ENCODE data around the gene SRXN1. TPM values are rescaled to one million over a fixed set of nuclear protein-coding genes. Genes with fewer than 3 reads are reported as not detected.

Gene SRXN1
- total and polyA plus RNA-seq, 2 donors (not counting 3 experiments of a cell fraction or from before 2014, with no cell fraction given) = 19.3 to 24.9 TPM

DNA sequence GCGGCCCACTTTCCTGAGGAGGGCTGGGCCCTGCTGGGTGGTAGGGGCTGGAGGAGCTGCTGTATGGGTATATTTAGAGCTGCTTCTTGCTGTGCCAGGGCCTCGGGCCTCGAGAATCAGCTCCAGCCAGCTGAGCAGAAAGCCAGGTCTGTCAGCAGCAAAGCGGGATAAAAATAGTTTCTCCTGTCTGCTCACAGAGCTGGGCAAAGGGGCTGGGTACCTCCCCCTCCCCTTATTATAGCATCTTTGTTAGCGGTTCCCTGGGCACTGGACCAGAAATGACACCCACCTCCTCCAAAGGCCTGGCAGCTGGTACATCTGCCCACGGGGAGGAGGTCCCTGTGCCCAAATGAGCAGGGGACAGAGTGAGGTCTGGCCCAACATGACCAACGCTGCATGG, 16.6 kb upstream of the SRXN1 start:
- peaks cover 39 to 47% of the 10 kb centered on the region in 2 experiments for H3K27me3 ChIP-seq (ENCODE audit: control insufficient read depth in 2 of 2, insufficient read depth in 2 of 2, low read length in 2 of 2)
- ChIA-PET CTCF (interaction anchor here (0.8 to 4.5 kb wide), 3 partner anchors 24 to 109 kb away, joined by 3 to 90 read pairs (median 10); no protein-coding TSS in a partner anchor), POLR2A (no interaction called here)
- H3K4me2 ChIP-seq (ENCODE audit: insufficient read depth, low read length) = no peak overlapping the region
- intact Hi-C loops (cut with micrococcal nuclease) = loop anchor here (5.0 kb wide), 1 partner anchor 68 kb away; no protein-coding TSS in a partner anchor
- no TSS peak for BruUV-seq (replicated peaks)
- no peaks in the 10 kb centered on the region for H3K36me3 ChIP-seq (ENCODE audit: control insufficient read depth in 2 of 2, extremely low read depth in 1 of 2, insufficient read depth in 2 of 2, low read length in 2 of 2)
- no peaks in the 10 kb centered on the region for H3K9me1 ChIP-seq (replicated peaks; ENCODE audit: control insufficient read depth, extremely low read depth, insufficient read depth, low read length)
- H3K27ac ChIP-seq (ENCODE audit: insufficient read depth, low read depth, low read length) = no peak overlapping the region
- no peak overlapping the region for H3K9ac ChIP-seq (replicated peaks; ENCODE audit: extremely low read depth, insufficient read depth, low read length)
- H4K20me1 ChIP-seq (replicated peaks; ENCODE audit: control insufficient read depth, extremely low read depth, insufficient read depth, low read length) = no peaks in the 10 kb centered on the region
- no peak overlapping the region for H3K4me3 ChIP-seq (replicated peaks in 1 of 3; ENCODE audit: insufficient read depth in 1 of 3, low read depth in 1 of 3, low read length in 3 of 3)
- H3K79me2 ChIP-seq (ENCODE audit: control insufficient read depth, insufficient read depth, low read length) = no peaks in the 10 kb centered on the region
- no peak for DNase-seq (ENCODE audit: low read depth, low spot score)
- H2AFZ ChIP-seq (ENCODE audit: low read depth, low read length) = no peak overlapping the region
- dilution Hi-C loops (cut with MboI; ENCODE audit: extremely low pct_ligation_motif_present, low sequenced_read_pairs) = no loop called here
- H3K4me1 ChIP-seq (ENCODE audit: control insufficient read depth, extremely low read depth, insufficient read depth, low read length) = no peaks in the 10 kb centered on the region
- TF ChIP-seq POLR2A (IDR thresholded peaks at IDR 0.05; ENCODE audit: low read depth, low read length) = no peak
- no peak for TF ChIP-seq POLR2AphosphoS5 (IDR thresholded peaks at IDR 0.05; ENCODE audit: insufficient read depth, low read depth, low read length)
- no peaks in the 10 kb centered on the region for H3K9me3 ChIP-seq (replicated peaks; ENCODE audit: control insufficient read depth, insufficient read depth, low read length)
- no peak for FAIRE-seq

DNA sequence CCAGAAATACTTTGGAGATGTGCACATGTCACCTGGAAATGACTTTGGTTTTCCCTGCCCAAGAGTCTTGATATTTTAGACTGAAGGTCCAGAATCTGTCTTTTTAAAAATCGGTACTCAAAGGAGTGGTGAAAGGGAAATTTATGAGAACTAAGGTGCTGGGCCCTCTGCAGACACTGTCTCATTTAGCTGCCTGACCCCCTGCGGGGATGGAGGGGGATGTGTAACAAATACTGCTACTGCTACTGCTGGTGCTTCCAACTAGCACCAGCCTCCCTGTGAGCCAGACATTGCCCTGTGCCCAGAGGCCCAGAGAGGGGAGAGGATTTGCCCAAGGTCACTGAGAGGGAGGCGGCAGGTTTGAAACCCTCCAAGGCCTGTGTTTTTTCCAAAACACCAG, 15.6 kb upstream of the SRXN1 start:
- no peak overlapping the region for H3K27ac ChIP-seq (ENCODE audit: insufficient read depth, low read depth, low read length)
- FAIRE-seq = no peak
- TF ChIP-seq GATA2 (IDR thresholded peaks at IDR 0.05; ENCODE audit: insufficient read depth, insufficient read length, low read depth, low read length) = no peak
- TF ChIP-seq JUN (IDR thresholded peaks at IDR 0.05; ENCODE audit: borderline replicate concordance, insufficient read depth, insufficient read length, low read depth) = no peak
- no peak for TF ChIP-seq EZH2 (IDR thresholded peaks at IDR 0.05; ENCODE audit: borderline replicate concordance, low read depth, low read length, severe bottlenecking)
- TF ChIP-seq POLR2AphosphoS5 (IDR thresholded peaks at IDR 0.05; ENCODE audit: insufficient read depth, low read depth, low read length) = no peak
- TF ChIP-seq FOS (IDR thresholded peaks at IDR 0.05; ENCODE audit: borderline replicate concordance, insufficient read depth, low read length) = no peak
- no peak for TF ChIP-seq MAX (IDR thresholded peaks at IDR 0.05; ENCODE audit: insufficient read depth, insufficient read length)
- TF ChIP-seq MYC (IDR thresholded peaks at IDR 0.05; ENCODE audit: low read depth, low read length) = no peak
- TF ChIP-seq, protein P1, sequence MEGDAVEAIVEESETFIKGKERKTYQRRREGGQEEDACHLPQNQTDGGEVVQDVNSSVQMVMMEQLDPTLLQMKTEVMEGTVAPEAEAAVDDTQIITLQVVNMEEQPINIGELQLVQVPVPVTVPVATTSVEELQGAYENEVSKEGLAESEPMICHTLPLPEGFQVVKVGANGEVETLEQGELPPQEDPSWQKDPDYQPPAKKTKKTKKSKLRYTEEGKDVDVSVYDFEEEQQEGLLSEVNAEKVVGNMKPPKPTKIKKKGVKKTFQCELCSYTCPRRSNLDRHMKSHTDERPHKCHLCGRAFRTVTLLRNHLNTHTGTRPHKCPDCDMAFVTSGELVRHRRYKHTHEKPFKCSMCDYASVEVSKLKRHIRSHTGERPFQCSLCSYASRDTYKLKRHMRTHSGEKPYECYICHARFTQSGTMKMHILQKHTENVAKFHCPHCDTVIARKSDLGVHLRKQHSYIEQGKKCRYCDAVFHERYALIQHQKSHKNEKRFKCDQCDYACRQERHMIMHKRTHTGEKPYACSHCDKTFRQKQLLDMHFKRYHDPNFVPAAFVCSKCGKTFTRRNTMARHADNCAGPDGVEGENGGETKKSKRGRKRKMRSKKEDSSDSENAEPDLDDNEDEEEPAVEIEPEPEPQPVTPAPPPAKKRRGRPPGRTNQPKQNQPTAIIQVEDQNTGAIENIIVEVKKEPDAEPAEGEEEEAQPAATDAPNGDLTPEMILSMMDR (IDR thresholded peaks at IDR 0.05; ENCODE audit: extremely low read depth in 1 of 2, insufficient read depth in 1 of 2, low read depth in 1 of 2, low read length in 2 of 2) = no peak
- no peak for DNase-seq (ENCODE audit: low read depth, low spot score)
- no TSS peak for BruUV-seq (replicated peaks)
- no peak overlapping the region for H2AFZ ChIP-seq (ENCODE audit: low read depth, low read length)
- ChIA-PET POLR2A (no interaction called here), CTCF (interaction anchor here (1.6 to 4.5 kb wide), 4 partner anchors 9 to 108 kb away, joined by 4 to 90 read pairs (median 22); no protein-coding TSS in a partner anchor)
- dilution Hi-C loops (cut with MboI; ENCODE audit: extremely low pct_ligation_motif_present, low sequenced_read_pairs) = no loop called here
- no peaks in the 10 kb centered on the region for H3K4me1 ChIP-seq (ENCODE audit: control insufficient read depth, extremely low read depth, insufficient read depth, low read length)
- no peaks in the 10 kb centered on the region for H3K79me2 ChIP-seq (ENCODE audit: control insufficient read depth, insufficient read depth, low read length)
- no peaks in the 10 kb centered on the region for H3K9me1 ChIP-seq (replicated peaks; ENCODE audit: control insufficient read depth, extremely low read depth, insufficient read depth, low read length)
- no peaks in the 10 kb centered on the region for H4K20me1 ChIP-seq (replicated peaks; ENCODE audit: control insufficient read depth, extremely low read depth, insufficient read depth, low read length)
- H3K4me2 ChIP-seq (ENCODE audit: insufficient read depth, low read length) = no peak overlapping the region
- intact Hi-C loops (cut with micrococcal nuclease) = loop anchor here (5.0 kb wide), 1 partner anchor 69 kb away; no protein-coding TSS in a partner anchor
- H3K9ac ChIP-seq (replicated peaks; ENCODE audit: extremely low read depth, insufficient read depth, low read length) = no peak overlapping the region
- H3K9me3 ChIP-seq (replicated peaks; ENCODE audit: control insufficient read depth, insufficient read depth, low read length) = no peaks in the 10 kb centered on the region
- peaks cover 38 to 46% of the 10 kb centered on the region in 2 experiments for H3K27me3 ChIP-seq (ENCODE audit: control insufficient read depth in 2 of 2, insufficient read depth in 2 of 2, low read length in 2 of 2)
- no peak overlapping the region for H3K4me3 ChIP-seq (replicated peaks in 1 of 3; ENCODE audit: insufficient read depth in 1 of 3, low read depth in 1 of 3, low read length in 3 of 3)
- H3K36me3 ChIP-seq (ENCODE audit: control insufficient read depth in 2 of 2, extremely low read depth in 1 of 2, insufficient read depth in 2 of 2, low read length in 2 of 2) = no peaks in the 10 kb centered on the region
